ENCODE data around the gene PPM1H.
A peak's percentile ranks its signal among the peaks of the same experiment; 100 is the strongest.
"Not testable (repeated sequence)": the region's sequence is repeated elsewhere in the genome, so short reads cannot be mapped to it uniquely, and the experiment has no call there.

PPM1H gene

GRCh38 chr12:62763312-62763711 lies 171.6 kb downstream of the PPM1H start:
- DNase-seq (ENCODE audit: low spot score): no peak
- no peak for TF ChIP-seq CTCF (IDR thresholded peaks at IDR 0.05; ENCODE audit: extremely low read depth, missing control alignments)

- no peak for DNase-seq (ENCODE audit: low spot score)
- TF ChIP-seq CTCF (IDR thresholded peaks at IDR 0.05; ENCODE audit: extremely low read depth, missing control alignments): no peak
These were observed 172.3 kb downstream of the PPM1H start for GRCh38 chr12:62762645-62763044.

GRCh38 chr12:62761658-62762057 lies 173.3 kb downstream of the PPM1H start:
- TF ChIP-seq CTCF (IDR thresholded peaks at IDR 0.05; ENCODE audit: extremely low read depth, missing control alignments): no peak

GRCh38 chr12:62760779-62761178 lies 174.2 kb downstream of the PPM1H start:
- TF ChIP-seq CTCF (IDR thresholded peaks at IDR 0.05; ENCODE audit: extremely low read depth, missing control alignments): no peak
- peak; percentile 16 for DNase-seq (ENCODE audit: low spot score)

More at GRCh38 chr12:62761658-62762057, 173.3 kb downstream of the PPM1H start:
- no peak for DNase-seq (ENCODE audit: low spot score)

GRCh38 chr12:62760341-62760740 lies 174.6 kb downstream of the PPM1H start:
- not testable (repeated sequence) for DNase-seq (ENCODE audit: low spot score)

GRCh38 chr12:62758216-62758615 lies 176.7 kb downstream of the PPM1H start:
- TF ChIP-seq CTCF (IDR thresholded peaks at IDR 0.05; ENCODE audit: extremely low read depth, missing control alignments): no peak
- no peak for DNase-seq (ENCODE audit: low spot score)

GRCh38 chr12:62757048-62757447 lies 177.9 kb downstream of the PPM1H start:
- no peak for DNase-seq (ENCODE audit: low spot score)
- no peak for TF ChIP-seq CTCF (IDR thresholded peaks at IDR 0.05; ENCODE audit: extremely low read depth, missing control alignments)

- DNase-seq (ENCODE audit: low spot score): no peak
- no peak for TF ChIP-seq CTCF (IDR thresholded peaks at IDR 0.05; ENCODE audit: extremely low read depth, missing control alignments)
These were observed 180.2 kb downstream of the PPM1H start for GRCh38 chr12:62754706-62755105.

Measured in GM20000 (cell line).